Neural cell (in vitro differentiated cells): ENCODE results near the gene RAI2. TPM values are rescaled to one million over a fixed set of nuclear protein-coding genes. Genes with fewer than 3 reads are reported as not detected.

Experiments
- H2AFZ ChIP-seq: fragments of 200-600, 300-800 bp; sonication (generic), shearing (Covaris generic); 2 replicates; pipeline ENCODE4 v1.6.0; 2014; ENCODE audit warnings: low read depth, mild to moderate bottlenecking, antibody characterized with exemption, low read length, moderate library complexity
- H3F3A ChIP-seq: fragments of 200-600 bp; shearing (Covaris generic); 2 replicates; pipeline ENCODE4 v1.6.1; 2016; ENCODE audit warnings: mild to moderate bottlenecking, moderate library complexity, mixed read lengths, antibody characterized with exemption, low read length; ENCODE audit not compliant: insufficient read depth, poor library complexity, severe bottlenecking
- H3K27ac ChIP-seq: fragments of 200-600, 300-800 bp; sonication (generic), shearing (Covaris generic); 2 replicates; pipeline ENCODE4 v1.5.1; 2014; ENCODE audit warnings: mild to moderate bottlenecking, low read length, moderate library complexity
- H3K27me3 ChIP-seq: fragments of 300-800, 200-600 bp; sonication (generic), shearing (Covaris generic); 2 replicates; pipeline ENCODE4 v1.6.0; 2014; ENCODE audit warnings: mild to moderate bottlenecking, low read depth, low read length, moderate library complexity; ENCODE audit not compliant: insufficient read depth
- H3K36me3 ChIP-seq: fragments of 300-800, 200-600 bp; sonication (generic), shearing (Covaris generic); 2 replicates; pipeline ENCODE4 v1.5.1; 2014; ENCODE audit warnings: mild to moderate bottlenecking, antibody characterized with exemption, low read length, moderate library complexity; ENCODE audit not compliant: insufficient read depth
- H3K4me2 ChIP-seq: fragments of 300-800, 200-600 bp; sonication (generic), shearing (Covaris generic); 2 replicates; pipeline ENCODE4 v1.6.0; 2014; ENCODE audit warnings: mild to moderate bottlenecking, low read length
- H3K4me3 ChIP-seq: fragments of 300-800, 200-600 bp; sonication (generic), shearing (Covaris generic); 2 replicates; pipeline ENCODE4 v1.5.1; 2014; ENCODE audit warnings: mild to moderate bottlenecking, low read length, moderate library complexity
- H3K79me2 ChIP-seq: fragments of 200-600 bp; shearing (Covaris generic); replicated peaks from 2 replicates; pipeline ENCODE4 v1.6.0; 2014; ENCODE audit warnings: mild to moderate bottlenecking, low read length, moderate library complexity; ENCODE audit not compliant: insufficient read depth
- H3K9ac ChIP-seq: fragments of 300-800, 200-600 bp; sonication (generic), shearing (Covaris generic); 2 replicates; pipeline ENCODE4 v1.6.1; 2016; ENCODE audit warnings: mild to moderate bottlenecking, low read length, mixed read lengths
- H3K9me2 ChIP-seq: fragments of 200-600 bp; shearing (Covaris generic); 2 replicates; pipeline ENCODE4 v1.6.1; 2016; ENCODE audit warnings: mild to moderate bottlenecking, low read length, mixed read lengths; ENCODE audit not compliant: insufficient read depth
- H3K9me3 ChIP-seq: fragments of 200-600, 300-800 bp; sonication (generic), shearing (Covaris generic); 2 replicates; pipeline ENCODE4 v1.6.1; 2016; ENCODE audit warnings: mild to moderate bottlenecking, mixed run types, low read length, moderate library complexity, mixed read lengths
- H4K20me1 ChIP-seq: fragments of 200-600 bp; shearing (Covaris generic); 2 replicates; pipeline ENCODE4 v1.6.1; 2016; ENCODE audit warnings: mild to moderate bottlenecking, mixed run types; ENCODE audit not compliant: insufficient read depth
- EP300 ChIP-seq: fragments of 450-650 bp; conservative IDR thresholded peaks from 2 replicates; pipeline ENCODE4 v1.6.1; 2014; ENCODE audit warnings: antibody characterized with exemption, mild to moderate bottlenecking, moderate library complexity; ENCODE audit not compliant: poor library complexity, severe bottlenecking
- EZH2 ChIP-seq: fragments of 200-600, 300-800 bp; shearing (Covaris generic), sonication (generic); IDR thresholded peaks from 2 replicates; pipeline ENCODE4 v1.6.1; 2014; ENCODE audit warnings: antibody characterized with exemption, low read length, borderline replicate concordance, mild to moderate bottlenecking; ENCODE audit not compliant: insufficient read depth, poor library complexity, severe bottlenecking
- MXI1 ChIP-seq: fragments of 450-650 bp; conservative IDR thresholded peaks from 2 replicates; pipeline ENCODE4 v1.6.1; 2014; ENCODE audit warnings: antibody characterized with exemption, mild to moderate bottlenecking; ENCODE audit not compliant: poor library complexity, severe bottlenecking
- POLR2AphosphoS5 ChIP-seq: IDR thresholded peaks from 2 replicates; pipeline ENCODE4 v1.6.1; 2012
- RAD21 ChIP-seq: fragments of 450-650 bp; conservative IDR thresholded peaks from 2 replicates; pipeline ENCODE4 v1.6.1; 2014; ENCODE audit warnings: antibody characterized with exemption, mild to moderate bottlenecking, moderate library complexity
- REST ChIP-seq: IDR thresholded peaks from 2 replicates; pipeline ENCODE4 v1.6.1; 2012; ENCODE audit warnings: borderline replicate concordance
- SMC3 ChIP-seq: fragments of 450-650 bp; conservative IDR thresholded peaks from 2 replicates; pipeline ENCODE4 v1.6.1; 2014; ENCODE audit warnings: antibody characterized with exemption, mild to moderate bottlenecking, moderate library complexity; ENCODE audit not compliant: poor library complexity
- TAF1 ChIP-seq: IDR thresholded peaks from 2 replicates; pipeline ENCODE4 v1.6.1; 2012; ENCODE audit warnings: low read depth
- polyA plus RNA-seq: library from polyadenylated mRNA; depleted of rRNA; stranded (reverse); fragments of >200 nt; gene quantifications from 2 replicates; pipeline ENCODE4 v1.2.3, GENCODE V29; 2014
- TF ChIP-seq, protein P1 (sequence below): fragments of 450-650 bp; IDR thresholded peaks from 2 replicates; pipeline ENCODE4 v1.5.1; 2014; ENCODE audit warnings: antibody characterized with exemption, mild to moderate bottlenecking, moderate library complexity; ENCODE audit not compliant: poor library complexity, severe bottlenecking

RAI2 gene
- polyA plus RNA-seq, 1 donor from 2014 or later, result 4.8 TPM

GRCh38 chrX:17882680-17883079 lies 21.6 kb upstream of the RAI2 start:
- Histone ChIP-seq H3K9ac (no peak overlapping the region), H3K9me3 (no peaks in the 10 kb centered on the region), H3K36me3 (no peaks in the 10 kb centered on the region), H2AFZ (no peak overlapping the region), H3F3A (no peaks in the 10 kb centered on the region), H3K9me2 (no peaks in the 10 kb centered on the region), H3K27me3 (no peaks in the 10 kb centered on the region), H3K27ac (no peak overlapping the region), H3K4me3 (no peak overlapping the region), H4K20me1 (no peaks in the 10 kb centered on the region), H3K79me2 (no peaks in the 10 kb centered on the region), H3K4me2 (no peak overlapping the region)
- no peak for TF ChIP-seq POLR2AphosphoS5
- TF ChIP-seq, protein P1, sequence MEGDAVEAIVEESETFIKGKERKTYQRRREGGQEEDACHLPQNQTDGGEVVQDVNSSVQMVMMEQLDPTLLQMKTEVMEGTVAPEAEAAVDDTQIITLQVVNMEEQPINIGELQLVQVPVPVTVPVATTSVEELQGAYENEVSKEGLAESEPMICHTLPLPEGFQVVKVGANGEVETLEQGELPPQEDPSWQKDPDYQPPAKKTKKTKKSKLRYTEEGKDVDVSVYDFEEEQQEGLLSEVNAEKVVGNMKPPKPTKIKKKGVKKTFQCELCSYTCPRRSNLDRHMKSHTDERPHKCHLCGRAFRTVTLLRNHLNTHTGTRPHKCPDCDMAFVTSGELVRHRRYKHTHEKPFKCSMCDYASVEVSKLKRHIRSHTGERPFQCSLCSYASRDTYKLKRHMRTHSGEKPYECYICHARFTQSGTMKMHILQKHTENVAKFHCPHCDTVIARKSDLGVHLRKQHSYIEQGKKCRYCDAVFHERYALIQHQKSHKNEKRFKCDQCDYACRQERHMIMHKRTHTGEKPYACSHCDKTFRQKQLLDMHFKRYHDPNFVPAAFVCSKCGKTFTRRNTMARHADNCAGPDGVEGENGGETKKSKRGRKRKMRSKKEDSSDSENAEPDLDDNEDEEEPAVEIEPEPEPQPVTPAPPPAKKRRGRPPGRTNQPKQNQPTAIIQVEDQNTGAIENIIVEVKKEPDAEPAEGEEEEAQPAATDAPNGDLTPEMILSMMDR, result no peak
- TF ChIP-seq SMC3, result no peak

DNA sequence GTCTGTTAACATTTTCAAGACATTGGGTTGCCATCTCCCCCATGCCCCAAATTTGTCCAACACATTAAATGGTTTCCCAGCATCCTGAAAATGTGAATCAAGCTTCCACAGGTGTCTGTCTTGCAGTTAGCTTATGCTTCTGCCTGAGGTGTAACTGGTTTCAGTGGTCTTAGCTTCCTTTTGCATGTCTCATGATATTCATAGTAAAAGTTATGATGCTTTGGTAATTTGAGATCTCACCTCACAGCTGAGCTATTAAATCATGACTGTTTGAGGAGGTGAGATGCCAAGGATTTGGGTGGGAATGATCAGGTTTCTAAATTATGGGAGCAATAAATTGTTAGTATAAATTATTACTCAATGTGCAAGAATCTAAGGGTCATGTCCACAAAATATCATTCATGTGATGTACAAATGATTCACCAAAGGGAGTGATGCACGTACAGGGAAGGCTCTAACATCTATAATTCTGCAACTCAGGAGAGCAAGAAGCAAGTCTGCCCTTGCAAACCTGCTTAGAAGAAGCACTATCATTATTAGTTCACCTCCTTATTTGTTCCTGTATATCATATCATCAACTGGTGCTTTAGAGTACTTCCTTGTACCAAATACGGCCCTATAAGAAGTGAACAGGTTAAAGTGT lies 17.1 kb upstream of the RAI2 start:
- Histone ChIP-seq H3K27me3 (no peaks in the 10 kb centered on the region), H3K9me2 (no peaks in the 10 kb centered on the region), H3K4me3 (no peak overlapping the region), H4K20me1 (no peaks in the 10 kb centered on the region), H3K79me2 (no peaks in the 10 kb centered on the region), H3K36me3 (no peaks in the 10 kb centered on the region), H3F3A (no peaks in the 10 kb centered on the region), H3K27ac (no peak overlapping the region), H3K4me2 (no peak overlapping the region), H3K9me3 (no peaks in the 10 kb centered on the region), H2AFZ (no peak overlapping the region), H3K9ac (no peak overlapping the region)
- TF ChIP-seq EZH2, result no peak
- TF ChIP-seq, protein P1, result no peak
- TF ChIP-seq REST, result no peak
- no peak for TF ChIP-seq MXI1
- TF ChIP-seq TAF1, result no peak
- no peak for TF ChIP-seq POLR2AphosphoS5
- TF ChIP-seq SMC3, result no peak
- TF ChIP-seq EP300, result no peak
- TF ChIP-seq RAD21, result no peak
